Hypothalamus (tissue), 51 donors: ENCODE data around the gene ASGR1.
"Not testable (repeated sequence)": the region's sequence is repeated elsewhere in the genome, so short reads cannot be mapped to it uniquely, and the experiment has no call there.

Experiments used
- DNase-seq, 51 donors: peaks; one replicate each; lab custom pipeline; 2025; lab: John Stamatoyannopoulos, UW

The ASGR1 gene

DNA sequence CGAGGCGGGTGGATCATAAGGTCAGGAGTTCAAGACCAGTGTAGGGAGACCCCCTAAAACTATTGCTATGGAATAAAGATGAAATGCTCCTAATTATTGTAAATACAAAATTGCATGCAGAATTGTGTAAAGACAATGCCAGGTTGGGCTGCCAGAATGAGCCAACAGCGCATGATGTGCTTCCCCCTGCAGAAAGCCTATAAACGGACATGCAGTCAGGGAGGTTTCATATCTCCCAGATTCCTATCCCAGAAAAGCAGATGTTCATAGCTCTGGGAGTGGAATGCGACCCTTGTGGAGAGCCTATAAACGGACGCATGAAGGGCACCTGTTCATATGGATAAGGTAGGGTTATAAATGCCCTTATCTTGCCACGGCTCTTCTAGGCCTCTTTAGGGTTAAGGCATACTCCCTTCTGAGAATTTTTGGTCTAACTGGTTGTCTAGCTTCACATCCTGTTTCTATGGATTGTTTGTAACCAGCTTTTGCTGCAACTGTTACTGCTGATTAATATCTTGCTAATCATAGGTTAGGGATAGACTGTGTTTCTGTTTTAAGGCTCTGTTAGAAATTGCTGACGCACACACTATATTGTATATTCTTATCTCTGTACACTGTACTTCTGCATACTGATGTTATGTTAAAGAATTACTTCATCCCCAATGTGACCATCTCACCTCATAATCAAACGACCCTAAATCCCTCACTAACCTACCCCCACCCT, 10.2 kb downstream of the ASGR1 start:
- DNase-seq: not testable (repeated sequence)

- DNase-seq: no peak
These were observed 11.3 kb downstream of the ASGR1 start for GRCh38 chr17:7167832-7168231.

DNA sequence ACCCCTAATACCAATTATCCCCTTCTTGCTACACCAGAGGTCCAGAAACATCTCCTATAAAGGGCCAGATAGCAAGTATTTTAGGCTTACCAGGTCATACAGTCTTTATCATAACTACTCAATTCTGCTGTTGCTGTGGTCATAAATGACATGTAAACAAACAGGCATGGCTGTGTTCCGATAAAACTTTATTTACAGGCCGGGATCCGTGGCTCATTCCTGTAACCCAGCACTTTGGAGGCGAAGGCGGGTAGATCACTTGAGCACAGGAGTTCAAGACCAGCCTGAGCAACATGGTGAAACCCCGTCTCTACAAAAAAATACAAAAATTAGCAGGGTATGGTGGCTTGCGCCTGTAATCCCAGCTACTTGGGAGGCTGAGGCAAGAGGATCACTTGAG, 12.3 kb downstream of the ASGR1 start:
- no peak for DNase-seq

- not testable (repeated sequence) for DNase-seq
These were observed 19.6 kb downstream of the ASGR1 start for GRCh38 chr17:7159571-7159970.

DNA sequence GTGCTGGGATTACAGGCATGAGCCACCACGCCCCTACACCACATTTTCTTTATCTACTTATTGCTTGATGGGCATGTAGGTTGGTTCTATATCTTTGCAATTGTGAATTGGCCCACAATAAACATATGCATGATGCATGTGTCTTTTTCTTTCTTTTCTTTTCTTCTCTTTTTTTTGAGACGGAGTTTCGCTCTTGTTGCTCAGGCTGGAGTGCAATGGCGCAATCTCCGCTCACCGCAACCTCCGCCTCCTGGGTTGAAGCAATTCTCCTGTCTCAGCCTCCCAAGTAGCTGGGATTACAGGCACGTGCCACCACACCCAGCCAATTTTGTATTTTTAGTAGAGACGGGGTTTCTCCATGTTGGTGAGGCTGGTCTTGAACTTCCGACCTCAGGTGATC, 20.7 kb downstream of the ASGR1 start:
- not testable (repeated sequence) for DNase-seq

GRCh38 chr17:7156342-7156940, 22.7 kb downstream of the ASGR1 start:
- no peak for DNase-seq

GRCh38 chr17:7147772-7148171, 31.4 kb downstream of the ASGR1 start:
- no peak for DNase-seq

DNA sequence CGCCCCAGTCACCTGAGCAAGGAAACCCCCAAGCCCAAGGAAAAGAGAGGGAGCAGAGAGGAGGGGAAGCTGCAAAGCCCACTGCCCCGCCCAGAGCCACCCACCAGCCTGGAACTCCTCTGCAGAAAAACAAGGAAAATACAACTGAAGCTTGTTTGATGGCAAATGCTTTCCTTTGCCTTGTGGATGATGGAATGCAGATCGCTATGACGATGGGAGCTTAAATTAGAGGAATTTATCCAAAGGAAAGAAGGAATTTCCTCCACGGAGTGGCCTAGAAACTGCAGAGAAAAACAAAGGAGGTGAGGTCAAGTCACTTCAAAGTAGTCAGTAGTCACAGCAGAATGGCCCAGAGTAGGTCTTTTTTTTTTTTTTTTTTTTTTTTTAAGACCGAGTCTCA, 33.1 kb downstream of the ASGR1 start:
- DNase-seq: no peak

DNA sequence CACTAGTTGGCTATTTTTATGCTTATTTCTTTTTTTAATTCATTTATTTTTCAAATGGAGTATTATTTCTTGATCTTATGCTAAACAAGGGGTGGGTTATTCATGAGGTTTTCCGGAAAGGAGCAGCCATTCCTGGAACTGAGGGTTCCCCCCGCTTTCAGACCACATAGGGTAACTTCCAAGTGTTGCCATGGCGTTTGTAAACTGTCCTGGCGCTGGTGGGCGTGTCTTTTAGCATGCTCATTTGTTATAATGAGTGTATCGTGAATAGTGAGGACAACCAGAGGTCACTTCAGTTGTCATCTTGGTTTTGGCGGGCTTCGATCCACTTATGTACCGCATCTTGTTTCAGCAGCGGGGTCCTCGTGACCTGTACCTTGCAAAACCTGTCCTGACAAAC, 35.0 kb downstream of the ASGR1 start:
- no peak for DNase-seq

DNA sequence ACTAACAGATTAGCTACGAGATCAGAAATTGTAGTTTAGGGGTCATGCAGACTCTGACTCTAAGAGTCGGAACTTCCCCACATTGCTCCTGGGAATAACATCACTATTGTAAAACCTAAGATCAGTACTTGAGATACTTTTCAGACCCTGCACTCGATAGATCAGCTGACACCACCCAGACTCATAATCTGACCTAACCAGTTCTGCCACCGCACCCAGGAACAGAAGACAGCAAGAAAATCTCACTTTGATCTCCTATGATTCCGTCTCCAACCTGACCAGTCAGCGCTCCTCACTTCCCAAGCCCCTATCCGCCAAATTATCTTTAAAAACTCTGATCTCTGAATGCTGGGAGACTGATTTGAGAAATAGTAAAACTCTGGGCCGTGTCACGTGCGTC, 37.3 kb downstream of the ASGR1 start:
- DNase-seq: no peak

DNA sequence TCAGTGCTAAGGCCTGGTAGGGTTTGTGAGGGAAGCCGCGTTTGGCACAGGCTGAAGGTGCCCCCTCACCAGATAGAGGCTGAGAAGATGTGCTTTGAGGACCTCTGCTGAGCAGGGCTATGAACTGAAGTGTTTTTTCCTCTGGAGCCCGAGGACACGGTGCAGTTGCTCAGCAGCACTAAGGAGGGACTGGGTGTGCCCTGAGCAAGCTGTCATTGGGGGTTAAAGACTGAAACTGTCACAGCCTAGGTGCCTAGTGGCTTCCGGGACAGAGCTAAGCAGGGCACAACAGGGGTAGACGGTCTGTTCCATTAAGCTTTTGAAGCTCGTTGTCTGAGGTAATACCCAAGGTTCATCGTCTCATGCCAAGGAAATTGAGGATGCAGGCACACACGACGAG, 39.8 kb downstream of the ASGR1 start:
- DNase-seq: no peak

GRCh38 chr17:7138800-7139381, 40.3 kb downstream of the ASGR1 start:
- no peak for DNase-seq

DNA sequence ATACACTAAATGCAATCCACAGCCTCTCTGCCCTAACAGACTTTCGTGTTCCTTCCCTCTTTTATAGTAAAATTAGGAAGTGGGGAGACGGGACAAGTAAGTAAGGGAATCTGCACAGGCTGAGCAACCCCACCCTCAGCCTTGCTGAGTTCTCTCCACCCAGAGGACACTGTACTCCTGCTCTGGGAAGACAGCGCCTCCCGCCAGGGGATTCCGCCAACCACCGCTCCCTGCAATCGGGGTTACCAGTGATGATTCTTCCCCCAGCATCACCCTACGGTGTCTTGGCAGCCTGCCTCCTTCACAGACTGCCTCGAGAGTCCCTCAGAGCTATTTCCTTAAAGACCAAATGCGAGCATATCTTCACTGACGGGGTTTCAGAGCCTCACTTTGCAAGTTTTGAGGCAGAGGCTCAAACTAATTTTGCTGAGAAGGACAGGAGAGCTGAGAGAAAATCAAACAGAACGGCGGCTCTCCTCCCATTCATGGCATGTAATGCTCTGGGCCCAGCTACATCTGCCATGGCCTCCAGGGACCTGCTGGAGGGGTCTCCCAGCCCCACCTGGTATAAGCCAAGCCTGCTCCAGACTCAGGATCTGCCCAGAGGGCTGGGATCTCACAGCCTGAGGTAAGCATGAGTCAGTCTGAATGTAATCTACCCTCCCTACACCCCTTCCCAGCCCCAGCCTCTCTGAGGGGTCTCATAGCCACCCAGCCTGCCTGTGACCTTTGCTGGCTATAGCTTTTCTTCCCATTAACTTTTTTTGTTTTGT, 41.8 kb downstream of the ASGR1 start:
- no peak for DNase-seq

GRCh38 chr17:7136266-7136877, 42.8 kb downstream of the ASGR1 start:
- DNase-seq: peak in 30 of 51 donors; percentile 13 to 71 (median 39)

- no peak for DNase-seq
These were observed 45.3 kb downstream of the ASGR1 start for GRCh38 chr17:7133916-7134315.

- no peak for DNase-seq
These were observed 45.7 kb downstream of the ASGR1 start for GRCh38 chr17:7133424-7133823.

DNA sequence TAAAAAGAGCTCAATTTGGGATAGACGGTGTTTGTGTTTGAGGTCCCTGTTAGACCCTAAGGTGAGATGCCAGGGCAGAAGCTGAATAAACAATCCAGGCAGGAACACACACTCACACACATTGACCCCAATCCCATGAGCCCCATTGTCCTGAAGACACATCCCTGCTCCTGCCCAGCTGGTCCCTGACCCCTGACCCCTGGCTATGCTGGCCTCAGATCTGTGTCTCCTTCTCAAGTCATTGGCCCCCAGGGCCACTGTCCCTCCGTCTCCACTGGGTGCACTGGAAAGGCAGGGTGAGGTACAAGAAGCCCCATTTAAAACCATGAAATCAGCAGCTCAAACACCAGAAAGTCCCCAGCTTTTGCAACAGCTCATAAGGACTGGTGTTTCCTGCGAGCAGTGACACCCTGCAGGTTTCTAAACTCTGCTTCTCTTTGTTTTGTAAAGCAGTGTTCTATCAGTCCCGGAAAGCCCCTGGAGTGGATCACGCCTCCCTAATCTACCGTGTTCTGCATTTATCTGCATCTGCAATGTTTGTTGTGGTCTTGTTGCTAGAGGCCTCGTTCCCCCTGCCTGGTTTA, 46.6 kb downstream of the ASGR1 start:
- no peak for DNase-seq

DNA sequence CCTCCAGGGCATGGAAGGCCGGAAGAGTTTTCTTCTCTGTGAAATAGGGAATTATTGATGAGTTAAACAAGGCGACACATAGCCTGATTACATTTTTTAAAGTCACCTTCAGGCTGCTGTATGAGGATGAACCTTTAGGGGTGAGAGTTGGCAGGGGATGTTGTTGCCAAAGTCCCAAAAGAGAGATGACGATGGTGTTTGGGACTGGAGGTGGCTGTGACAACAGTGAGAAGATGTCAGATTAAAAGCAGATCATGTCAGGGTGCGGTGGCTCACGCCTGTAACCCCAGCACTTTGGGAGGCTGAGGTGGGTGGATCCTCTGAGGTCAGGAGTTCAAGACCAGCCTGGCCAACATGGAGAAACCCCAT, 47.8 kb downstream of the ASGR1 start:
- DNase-seq: no peak

- peak in 1 of 51 donors; percentile 11 for DNase-seq
These were observed 48.3 kb downstream of the ASGR1 start for GRCh38 chr17:7130621-7131422.

DNA sequence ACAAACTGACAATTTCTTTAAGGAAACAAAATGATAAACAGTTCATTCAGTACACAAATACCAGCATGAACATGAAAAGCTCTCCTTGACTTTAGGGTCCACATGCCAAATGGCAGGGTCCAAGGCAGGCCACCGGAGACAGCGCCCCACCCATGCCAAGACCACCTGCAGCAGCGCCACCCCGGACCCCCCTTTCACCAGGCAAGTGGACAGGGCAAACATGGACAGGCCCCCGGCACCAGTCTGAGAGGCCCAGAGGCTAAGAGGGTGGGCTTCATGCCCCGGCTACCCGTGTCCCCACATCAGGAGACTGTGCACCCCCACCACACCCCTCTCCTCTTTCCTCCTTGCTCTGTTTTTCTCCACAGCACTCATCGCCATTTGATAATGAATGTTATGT, 49.9 kb downstream of the ASGR1 start:
- DNase-seq: no peak
